Occipital lobe (tissue), 2 donors: ENCODE data around the gene OARD1. TPM values are rescaled to one million over a fixed set of nuclear protein-coding genes. Genes with fewer than 3 reads are reported as not detected.

ENCODE experiments used
- DNase-seq: peaks from one replicate; lab custom pipeline; 2025; lab: John Stamatoyannopoulos, UW
- total RNA-seq: library from RNA; depleted of rRNA; stranded (reverse); fragments of >200 nt; gene quantifications from one replicate; pipeline ENCODE4 v1.2.3, GENCODE V29; 2014

OARD1 gene
- total RNA-seq, 1 donor from 2014 or later = 15.8 TPM

GRCh38 chr6:41047745-41048732 is 24.1 kb downstream of the OARD1 start:
- DNase-seq = no peak

- no peak for DNase-seq
These were observed 24.9 kb downstream of the OARD1 start for GRCh38 chr6:41047306-41047705.

- DNase-seq = no peak
These were observed 26.1 kb downstream of the OARD1 start for GRCh38 chr6:41046084-41046483.

- DNase-seq = no peak
These were observed 26.5 kb downstream of the OARD1 start for GRCh38 chr6:41045664-41046063.

GRCh38 chr6:41043151-41043550 is 29.0 kb downstream of the OARD1 start:
- DNase-seq = no peak

GRCh38 chr6:41042226-41043055 is 29.7 kb downstream of the OARD1 start, which contains the start of gene TSPO2:
Gene TSPO2 (plus strand): TSS chr6:41042467. CDS start chr6:41042986, 519 bp downstream.
- no peak for DNase-seq

- no peak for DNase-seq
These were observed 31.1 kb downstream of the OARD1 start for GRCh38 chr6:41040940-41041536.

GRCh38 chr6:41040101-41040939 is 31.8 kb downstream of the OARD1 start:
- no peak for DNase-seq

GRCh38 chr6:41039060-41039998 is 32.8 kb downstream of the OARD1 start, which contains the start of gene UNC5CL:
Gene UNC5CL (minus strand): TSS chr6:41039221. CDS start chr6:41035074, 4,147 bp downstream.
- no peak for DNase-seq

- no peak for DNase-seq
These were observed 34.0 kb downstream of the OARD1 start for GRCh38 chr6:41038205-41038604.

GRCh38 chr6:41037107-41037900 is 34.9 kb downstream of the OARD1 start:
- DNase-seq = peak; percentile 36

GRCh38 chr6:41036601-41037000 is 35.6 kb downstream of the OARD1 start:
- no peak for DNase-seq

GRCh38 chr6:41036186-41036585 is 36.0 kb downstream of the OARD1 start:
- no peak for DNase-seq

- DNase-seq = no peak
These were observed 38.4 kb downstream of the OARD1 start for GRCh38 chr6:41033776-41034175.

- DNase-seq = no peak
These were observed 39.3 kb downstream of the OARD1 start for GRCh38 chr6:41032830-41033229.

- DNase-seq = no peak
These were observed 43.4 kb downstream of the OARD1 start for GRCh38 chr6:41028561-41029412.

GRCh38 chr6:41027799-41028560 is 44.2 kb downstream of the OARD1 start:
- peak; percentile 70 for DNase-seq
